Testis (tissue), 3 donors: Measurements from ENCODE around the gene SDHAF3. TPM values are rescaled to one million over a fixed set of nuclear protein-coding genes. Genes with fewer than 3 reads are reported as not detected.
"Not testable (repeated sequence)": the region's sequence is repeated elsewhere in the genome, so short reads cannot be mapped to it uniquely, and the experiment has no call there.

Experiments used
- DNase-seq: peaks from one replicate; pipeline ENCODE4 v3.0.0-alpha.2; 2019
- H3K27ac ChIP-seq, 2 donors: fragments of 200-600 bp; sonication (generic); one replicate each; pipeline ENCODE4 v1.5.1; 2019
- H3K27me3 ChIP-seq: fragments of 200-600 bp; sonication (generic); one replicate; pipeline ENCODE4 v1.5.1; 2019
- H3K36me3 ChIP-seq: fragments of 200-600 bp; sonication (generic); one replicate; pipeline ENCODE4 v1.5.1; 2017; ENCODE audit warnings: low read depth; ENCODE audit errors: missing control alignments
- H3K4me1 ChIP-seq: fragments of 200-600 bp; sonication (generic); one replicate; pipeline ENCODE4 v1.5.1; 2019
- H3K4me3 ChIP-seq, 2 donors: fragments of 200-600 bp; sonication (generic); one replicate each; pipeline ENCODE4 v1.5.1; 2017 to 2019
- H3K9me3 ChIP-seq: fragments of 200-600 bp; sonication (generic); one replicate; pipeline ENCODE4 v1.5.1; 2017
- CTCF ChIP-seq, 3 experiments: fragments of 450-650 bp in 2 of 3; fragments of 200-600 bp in 1 of 3; sonication (generic) in 1 of 3; IDR thresholded peaks; one replicate each; pipeline ENCODE4 v1.5.1; 2016 to 2019; ENCODE audit warnings: antibody characterized with exemption in 3 of 3, mild to moderate bottlenecking in 2 of 3, moderate library complexity in 1 of 3
- POLR2A ChIP-seq: fragments of 450-650 bp; IDR thresholded peaks from one replicate; pipeline ENCODE4 v1.6.1; 2017; ENCODE audit warnings: antibody characterized with exemption, mild to moderate bottlenecking, moderate library complexity
- WGBS, 2 donors: methylation state at CpG; one replicate each; pipeline ENCODE4 v1.1.5; 2018; 5-methylcytosine and 5-hydroxymethylcytosine counted together
- intact Hi-C: fragments of 100-400 bp; cut with DNase I; formaldehyde crosslinking; loops from one replicate; pipeline ENCODE4 v1.15.1; 2023; ENCODE audit warnings: low total_unique reads
- polyA plus RNA-seq: library from polyadenylated mRNA; stranded (reverse); fragments of 350-450 nt; fragmentation: Illumina TruSeq; extraction: RNeasy Lipid Tissue Mini Kit (QIAGEN cat#74804); gene quantifications from one replicate; pipeline ENCODE4 v1.2.3, GENCODE V29; 2014; ENCODE audit warnings: low read depth, low replicate concordance; ENCODE audit not compliant: insufficient read depth
- total RNA-seq, 2 donors: library from RNA; depleted of rRNA; stranded (reverse); fragments of >200 nt; gene quantifications; one replicate each; pipeline ENCODE4 v1.2.3, GENCODE V29; 2016

The SDHAF3 gene
- total and polyA plus RNA-seq, 3 donors from 2014 or later, result 17.1 to 28.6 (median 24.4) TPM

- Histone ChIP-seq H3K27ac (peak overlapping the region in 1 of 2 donors; percentile 80), H3K9me3 (no peaks in the 10 kb centered on the region), H3K36me3 (no peaks in the 10 kb centered on the region), H3K4me3 (peak overlapping the region; percentile 77 to 79), H3K27me3 (no peaks in the 10 kb centered on the region), H3K4me1 (no peaks in the 10 kb centered on the region)
- no peak for DNase-seq
- 15 to 16% methylated on average over 13 of the region's 13 CpGs for WGBS, 2 donors
- TF ChIP-seq CTCF (IDR thresholded peaks at IDR 0.05) (no peak), POLR2A (no peak)
- intact Hi-C loops, result no loop called here
Observed at GRCh38 chr7:97118306-97118917, 914 bp downstream of the SDHAF3 start.

- intact Hi-C loops, result no loop called here
- no peak overlapping the region for H3K27ac ChIP-seq
- H3K36me3 ChIP-seq, result no peaks in the 10 kb centered on the region
- H3K9me3 ChIP-seq, result no peaks in the 10 kb centered on the region
- no peaks in the 10 kb centered on the region for H3K4me1 ChIP-seq
- no peak for DNase-seq
- H3K27me3 ChIP-seq, result no peaks in the 10 kb centered on the region
- 88 to 91% methylated on average over 2 of the region's 2 CpGs for WGBS, 2 donors
- TF ChIP-seq POLR2A (no peak), CTCF (IDR thresholded peaks at IDR 0.05) (no peak)
- no peak overlapping the region for H3K4me3 ChIP-seq
Observed at GRCh38 chr7:97119747-97120146, 2.2 kb downstream of the SDHAF3 start.

- DNase-seq, result no peak
- H3K4me1 ChIP-seq, result no peaks in the 10 kb centered on the region
- H3K4me3 ChIP-seq, result no peak overlapping the region
- no peak overlapping the region for H3K27ac ChIP-seq
- intact Hi-C loops, result no loop called here
- no peaks in the 10 kb centered on the region for H3K36me3 ChIP-seq
- H3K9me3 ChIP-seq, result no peaks in the 10 kb centered on the region
- WGBS, 2 donors, result 96 to 98% methylated on average over 5 of the region's 5 CpGs
- TF ChIP-seq POLR2A (no peak), CTCF (IDR thresholded peaks at IDR 0.05) (no peak)
- H3K27me3 ChIP-seq, result no peaks in the 10 kb centered on the region
Observed at GRCh38 chr7:97120713-97121457, 3.4 kb downstream of the SDHAF3 start.

GRCh38 chr7:97123115-97123514 is 5.6 kb downstream of the SDHAF3 start:
- WGBS, 2 donors, result 55 to 93% methylated on average over 2 of the region's 2 CpGs
- intact Hi-C loops, result not testable (repeated sequence)

GRCh38 chr7:97126483-97127171 is 9.1 kb downstream of the SDHAF3 start:
- no peaks in the 10 kb centered on the region for H3K4me1 ChIP-seq
- WGBS, 2 donors, result 87 to 90% methylated on average over 14 to 15 of the region's 15 CpGs
- no peak overlapping the region for H3K4me3 ChIP-seq
- DNase-seq, result no peak
- H3K9me3 ChIP-seq, result no peaks in the 10 kb centered on the region
- H3K27me3 ChIP-seq, result no peaks in the 10 kb centered on the region
- H3K36me3 ChIP-seq, result no peaks in the 10 kb centered on the region
- no peak for TF ChIP-seq POLR2A
- TF ChIP-seq CTCF (IDR thresholded peaks at IDR 0.05), result no peak
- intact Hi-C loops, result no loop called here
- no peak overlapping the region for H3K27ac ChIP-seq

More at GRCh38 chr7:97123115-97123514, 5.6 kb downstream of the SDHAF3 start:
- H3K9me3 ChIP-seq, H3K27me3 ChIP-seq, H3K4me1 ChIP-seq, H3K27ac ChIP-seq, H3K36me3 ChIP-seq, DNase-seq, H3K4me3 ChIP-seq: not testable (repeated sequence)
